Memory B cell (primary cell): ENCODE measurements around the gene OXTR.

Experiments used
- ATAC-seq: fragments of 150-1000 bp; cut with Tn5 transposase; 2 replicates; pipeline ENCODE4 v1.10.0; 2021; ENCODE audit warnings: low read depth, mild to moderate bottlenecking, moderate library complexity
- DNase-seq, 2 donors: peaks; one replicate each; pipeline ENCODE4 v3.0.0; 2022; ENCODE audit warnings: low spot score in 2 of 2
- H3K27ac Mint-ChIP-seq: one replicate; pipeline ENCODE4 v1.8.0; 2022; ENCODE audit warnings: mild to moderate bottlenecking, moderate library complexity, mixed read lengths
- H3K27me3 Mint-ChIP-seq: one replicate; pipeline ENCODE4 v1.8.0; 2022; ENCODE audit warnings: mixed read lengths
- H3K36me3 Mint-ChIP-seq: one replicate; pipeline ENCODE4 v1.8.0; 2022; ENCODE audit warnings: mild to moderate bottlenecking, mixed read lengths
- H3K4me1 Mint-ChIP-seq: one replicate; pipeline ENCODE4 v1.8.0; 2022; ENCODE audit warnings: mixed read lengths
- H3K4me3 Mint-ChIP-seq: one replicate; pipeline ENCODE4 v1.8.0; 2022; ENCODE audit warnings: mild to moderate bottlenecking, moderate library complexity, mixed read lengths
- H3K9me3 Mint-ChIP-seq: one replicate; pipeline ENCODE4 v1.8.0; 2022; ENCODE audit warnings: mixed read lengths

The OXTR gene

GRCh38 chr3:8743021-8743601, 26.3 kb downstream of the OXTR start:
- H3K27me3 Mint-ChIP-seq: peaks cover 12% of the 10 kb centered on the region
- ATAC-seq: no peak
- H3K4me1 Mint-ChIP-seq: no peaks in the 10 kb centered on the region
- no peak for DNase-seq
- no peak overlapping the region for H3K4me3 Mint-ChIP-seq
- no peak overlapping the region for H3K27ac Mint-ChIP-seq
- no peaks in the 10 kb centered on the region for H3K36me3 Mint-ChIP-seq
- no peaks in the 10 kb centered on the region for H3K9me3 Mint-ChIP-seq

DNA sequence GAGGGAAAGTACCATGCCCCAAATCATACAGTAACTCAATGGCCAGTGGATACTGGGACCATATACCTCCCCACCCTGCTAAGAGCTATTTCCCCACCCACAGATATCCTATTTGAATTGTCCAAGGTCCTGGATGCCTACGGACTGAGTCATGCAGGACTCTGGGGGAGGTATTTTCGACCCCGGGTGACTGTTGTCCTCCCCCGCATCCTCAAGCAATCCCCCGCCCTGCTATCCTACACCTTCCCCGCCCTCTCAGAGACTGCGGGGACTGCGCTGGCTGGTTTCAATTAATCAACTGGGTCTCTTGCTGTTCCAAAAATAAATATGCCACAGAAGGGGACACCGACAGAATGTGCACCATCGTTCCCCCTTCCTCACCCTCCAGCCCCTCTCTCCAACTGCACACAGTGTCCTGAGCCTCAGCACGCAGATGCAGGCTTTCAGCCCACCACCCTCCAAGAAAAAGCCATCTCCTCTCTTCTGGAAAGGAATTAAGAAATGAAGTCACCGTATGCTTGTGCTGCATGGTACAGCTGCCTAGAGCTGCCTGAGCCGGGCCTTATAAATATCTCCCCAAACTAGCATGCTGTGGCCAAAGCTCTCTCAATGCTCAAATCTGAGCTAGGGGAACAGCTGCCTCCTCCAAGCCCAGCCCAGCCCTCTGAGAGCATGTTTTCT, 27.7 kb downstream of the OXTR start:
- no peaks in the 10 kb centered on the region for H3K9me3 Mint-ChIP-seq
- peaks cover 13% of the 10 kb centered on the region for H3K27me3 Mint-ChIP-seq
- H3K4me1 Mint-ChIP-seq: no peaks in the 10 kb centered on the region
- H3K4me3 Mint-ChIP-seq: no peak overlapping the region
- no peak overlapping the region for H3K27ac Mint-ChIP-seq
- no peak for ATAC-seq
- DNase-seq: no peak
- no peaks in the 10 kb centered on the region for H3K36me3 Mint-ChIP-seq

DNA sequence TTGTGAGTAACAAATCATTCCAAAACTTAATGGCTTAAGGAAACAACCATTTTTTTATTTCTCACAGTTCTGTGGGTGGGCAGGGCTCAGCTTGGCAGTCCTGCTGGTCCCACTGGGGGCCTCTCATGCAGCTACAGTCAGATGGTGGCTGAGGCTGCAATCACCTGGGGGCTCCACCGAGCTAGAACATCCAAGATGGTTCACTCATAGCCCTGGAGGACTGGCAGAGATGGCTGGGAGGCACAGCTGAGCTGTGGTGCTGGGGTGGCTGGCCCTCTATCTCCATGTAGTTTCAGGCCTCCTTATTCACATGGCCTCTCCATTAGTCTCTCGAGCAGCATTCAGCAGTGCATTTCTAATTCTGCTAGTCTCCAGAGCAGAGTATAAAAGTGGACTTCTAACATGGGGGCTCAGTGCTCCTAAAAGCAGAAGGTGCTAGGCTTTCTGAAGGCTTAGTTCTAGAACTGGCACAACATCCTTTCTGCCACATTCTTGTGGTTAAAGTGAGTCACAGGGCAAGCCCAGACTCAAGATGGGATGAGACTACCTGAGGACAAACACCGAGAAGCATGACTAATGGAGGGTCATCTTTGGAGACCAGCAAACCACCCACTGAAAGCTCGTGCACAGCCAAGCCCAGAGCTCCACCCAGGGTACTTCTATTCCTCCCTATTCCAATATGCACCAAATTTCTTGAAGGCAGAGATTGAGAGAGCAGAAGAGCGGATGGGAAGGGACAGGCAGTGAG, 29.5 kb downstream of the OXTR start:
- ATAC-seq (no peak), DNase-seq (no peak)
- H3K4me1 Mint-ChIP-seq: no peaks in the 10 kb centered on the region
- no peaks in the 10 kb centered on the region for H3K36me3 Mint-ChIP-seq
- no peak overlapping the region for H3K27ac Mint-ChIP-seq
- H3K4me3 Mint-ChIP-seq: no peak overlapping the region
- no peaks in the 10 kb centered on the region for H3K9me3 Mint-ChIP-seq
- H3K27me3 Mint-ChIP-seq: peaks cover 16% of the 10 kb centered on the region

GRCh38 chr3:8738639-8739038, 30.8 kb downstream of the OXTR start:
- H3K4me1 Mint-ChIP-seq: no peaks in the 10 kb centered on the region

GRCh38 chr3:8737823-8738222, 31.6 kb downstream of the OXTR start:
- Mint-ChIP-seq H3K27ac (no peak overlapping the region), H3K4me1 (no peaks in the 10 kb centered on the region), H3K9me3 (no peaks in the 10 kb centered on the region), H3K36me3 (no peaks in the 10 kb centered on the region), H3K4me3 (no peak overlapping the region), H3K27me3 (peaks cover 17% of the 10 kb centered on the region)
- DNase-seq: no peak
- no peak for ATAC-seq

More at GRCh38 chr3:8738639-8739038, 30.8 kb downstream of the OXTR start:
- no peak overlapping the region for H3K4me3 Mint-ChIP-seq
- no peak overlapping the region for H3K27ac Mint-ChIP-seq
- peaks cover 17% of the 10 kb centered on the region for H3K27me3 Mint-ChIP-seq
- H3K36me3 Mint-ChIP-seq: no peaks in the 10 kb centered on the region
- no peak for ATAC-seq
- H3K9me3 Mint-ChIP-seq: no peaks in the 10 kb centered on the region
- DNase-seq: no peak

DNA sequence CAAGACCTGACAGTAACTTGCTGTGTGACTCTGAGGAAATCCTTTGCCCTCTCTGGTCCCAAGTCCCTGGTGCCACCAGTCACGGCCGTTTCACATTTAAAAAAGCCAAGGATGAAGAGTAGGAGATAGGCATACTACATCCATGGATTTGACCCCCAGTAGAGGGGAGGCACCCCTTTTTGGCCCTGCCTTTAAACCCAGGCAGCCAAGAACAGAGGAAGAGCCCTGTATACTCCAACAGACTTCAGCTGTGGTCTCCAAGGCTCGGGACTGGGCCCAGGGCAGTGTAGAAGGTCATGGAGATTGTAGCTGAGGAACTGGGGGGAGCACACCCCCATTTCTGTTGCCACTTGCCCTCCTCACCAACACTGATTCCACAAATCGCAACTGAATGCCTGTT, 32.1 kb downstream of the OXTR start:
- DNase-seq (no peak), ATAC-seq (no peak)
- Mint-ChIP-seq H3K9me3 (no peaks in the 10 kb centered on the region), H3K4me1 (no peaks in the 10 kb centered on the region), H3K36me3 (no peaks in the 10 kb centered on the region), H3K27ac (no peak overlapping the region), H3K4me3 (no peak overlapping the region), H3K27me3 (peaks cover 15% of the 10 kb centered on the region)

DNA sequence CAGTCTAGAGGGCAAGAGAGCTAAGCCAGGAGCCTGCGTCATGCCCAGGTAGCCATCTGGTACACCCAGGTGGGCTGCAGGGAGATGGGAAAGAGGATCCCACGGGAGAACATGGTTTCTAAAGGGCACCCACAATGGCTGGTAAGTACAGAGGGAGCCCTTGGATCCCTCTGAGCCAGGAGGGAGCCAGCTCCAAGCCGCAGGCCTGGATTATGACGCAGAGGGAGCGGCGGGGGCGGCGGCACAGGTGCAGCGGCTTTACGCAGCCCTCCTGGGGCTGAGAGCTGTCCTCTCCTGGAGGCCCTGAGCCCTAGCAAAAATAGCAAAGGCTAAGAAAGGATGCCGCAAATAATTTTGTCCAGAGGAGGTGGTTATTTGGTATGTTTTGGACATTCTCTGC, 33.0 kb downstream of the OXTR start:
- no peak for DNase-seq
- Mint-ChIP-seq H3K27me3 (peaks cover 10% of the 10 kb centered on the region), H3K4me1 (no peaks in the 10 kb centered on the region), H3K27ac (no peak overlapping the region), H3K9me3 (no peaks in the 10 kb centered on the region), H3K4me3 (no peak overlapping the region), H3K36me3 (no peaks in the 10 kb centered on the region)
- no peak for ATAC-seq

- H3K27me3 Mint-ChIP-seq: peaks cover 10% of the 10 kb centered on the region
- ATAC-seq: no peak
- no peak overlapping the region for H3K27ac Mint-ChIP-seq
- H3K9me3 Mint-ChIP-seq: no peaks in the 10 kb centered on the region
- no peaks in the 10 kb centered on the region for H3K4me1 Mint-ChIP-seq
- no peak overlapping the region for H3K4me3 Mint-ChIP-seq
- no peaks in the 10 kb centered on the region for H3K36me3 Mint-ChIP-seq
- no peak for DNase-seq
Observed at GRCh38 chr3:8734908-8735307, 34.5 kb downstream of the OXTR start.

GRCh38 chr3:8734137-8734878, 35.1 kb downstream of the OXTR start:
- ATAC-seq: no peak
- Mint-ChIP-seq H3K27me3 (peaks cover 10% of the 10 kb centered on the region), H3K4me1 (no peaks in the 10 kb centered on the region), H3K36me3 (no peaks in the 10 kb centered on the region), H3K9me3 (no peaks in the 10 kb centered on the region), H3K4me3 (no peak overlapping the region), H3K27ac (no peak overlapping the region)
- DNase-seq: no peak

DNA sequence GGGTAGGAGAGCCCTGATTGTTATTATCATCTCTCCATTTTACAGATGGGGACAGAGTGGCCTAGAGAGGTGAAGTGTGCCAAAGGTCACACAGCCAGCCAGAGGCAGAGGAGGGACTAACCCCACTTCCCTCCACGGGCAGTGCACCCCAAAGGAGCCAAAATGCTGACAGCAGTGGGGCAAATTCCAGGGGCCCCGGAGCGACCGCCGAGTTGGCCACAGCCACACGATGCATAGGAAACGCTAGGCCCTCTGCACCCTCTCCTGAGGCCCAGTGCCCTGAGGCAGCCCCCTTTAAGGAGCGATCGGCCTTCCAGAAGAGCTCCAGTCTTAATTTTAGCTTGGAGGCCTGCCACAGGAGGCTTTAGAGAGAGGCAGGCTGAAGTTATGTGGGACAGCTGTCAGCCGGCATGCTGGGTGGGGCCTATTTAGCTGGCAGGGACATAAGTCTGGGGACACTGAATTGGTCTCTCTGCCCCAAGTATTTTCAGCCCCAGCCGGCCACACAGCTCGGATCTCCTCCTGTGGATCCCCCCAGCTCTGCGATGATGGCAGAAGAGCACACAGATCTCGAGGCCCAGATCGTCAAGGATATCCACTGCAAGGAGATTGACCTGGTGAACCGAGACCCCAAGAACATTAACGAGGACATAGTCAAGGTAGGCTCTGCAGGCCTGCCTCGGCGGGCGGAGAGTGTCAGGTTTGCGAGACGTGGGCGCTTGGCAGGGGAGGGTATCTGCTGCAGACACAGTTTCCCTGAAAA, 35.9 kb downstream of the OXTR start, which contains the start of gene CAV3:
TSS of gene CAV3 (plus strand) at position 471 of the 763 bp plus-strand sequence. CDS start at position 546, 75 bp downstream.
- peaks cover 13% of the 10 kb centered on the region for H3K27me3 Mint-ChIP-seq
- DNase-seq (no peak), ATAC-seq (no peak)
- no peak within 1 kb of the TSS for H3K4me3 Mint-ChIP-seq
- no peaks in the 10 kb centered on the region for H3K9me3 Mint-ChIP-seq
- H3K27ac Mint-ChIP-seq: no peak within 1 kb of the TSS
- no peaks in the 10 kb centered on the region for H3K36me3 Mint-ChIP-seq
- no peaks in the 10 kb centered on the region for H3K4me1 Mint-ChIP-seq

DNA sequence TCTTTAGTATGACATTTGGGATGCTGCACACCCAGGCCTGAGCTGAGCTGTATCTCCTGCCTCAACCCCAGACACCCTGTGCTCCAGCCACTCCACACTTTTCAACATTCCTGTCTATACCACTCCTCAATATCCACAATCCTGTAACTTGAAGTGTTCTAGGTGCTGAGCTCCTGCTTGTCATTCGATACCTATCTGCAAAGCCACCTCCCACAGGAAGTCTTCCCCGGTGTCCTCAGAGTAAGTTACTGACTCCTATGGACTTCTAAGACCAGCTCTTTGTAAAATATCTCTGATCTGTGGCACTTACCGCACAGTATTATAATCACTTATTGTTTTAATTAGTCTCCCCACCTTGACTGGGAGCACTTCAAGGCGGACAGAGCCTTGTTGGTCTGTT, 37.0 kb downstream of the OXTR start:
- Mint-ChIP-seq H3K27ac (no peak overlapping the region), H3K27me3 (peaks cover 9% of the 10 kb centered on the region), H3K4me1 (no peaks in the 10 kb centered on the region), H3K9me3 (no peaks in the 10 kb centered on the region), H3K36me3 (no peaks in the 10 kb centered on the region), H3K4me3 (no peak overlapping the region)
- DNase-seq (no peak), ATAC-seq (no peak)

DNA sequence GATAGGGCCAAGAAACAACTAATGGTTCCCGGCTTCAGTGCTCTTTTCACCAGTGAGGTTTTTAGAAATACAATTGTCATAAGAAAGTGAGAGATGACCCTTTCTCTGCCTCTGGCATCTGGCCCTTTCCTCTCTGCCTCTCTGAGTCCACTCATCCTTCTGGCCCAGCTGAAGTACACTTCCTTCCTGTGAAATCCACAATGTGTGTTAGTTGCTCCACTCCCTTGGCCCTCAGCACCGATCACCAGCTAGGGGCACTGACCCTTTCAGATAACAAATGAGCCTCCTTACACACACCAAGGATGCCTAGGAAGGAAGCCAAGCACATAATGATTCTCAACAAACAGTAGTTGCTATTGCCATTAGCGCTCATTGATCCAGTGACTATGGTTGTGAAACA, 38.8 kb downstream of the OXTR start:
- peaks cover 8% of the 10 kb centered on the region for H3K27me3 Mint-ChIP-seq
- H3K4me3 Mint-ChIP-seq: no peak overlapping the region
- no peak for ATAC-seq
- H3K27ac Mint-ChIP-seq: no peak overlapping the region
- H3K36me3 Mint-ChIP-seq: no peaks in the 10 kb centered on the region
- peaks cover 4% of the 10 kb centered on the region for H3K9me3 Mint-ChIP-seq
- DNase-seq: no peak
- H3K4me1 Mint-ChIP-seq: no peaks in the 10 kb centered on the region

DNA sequence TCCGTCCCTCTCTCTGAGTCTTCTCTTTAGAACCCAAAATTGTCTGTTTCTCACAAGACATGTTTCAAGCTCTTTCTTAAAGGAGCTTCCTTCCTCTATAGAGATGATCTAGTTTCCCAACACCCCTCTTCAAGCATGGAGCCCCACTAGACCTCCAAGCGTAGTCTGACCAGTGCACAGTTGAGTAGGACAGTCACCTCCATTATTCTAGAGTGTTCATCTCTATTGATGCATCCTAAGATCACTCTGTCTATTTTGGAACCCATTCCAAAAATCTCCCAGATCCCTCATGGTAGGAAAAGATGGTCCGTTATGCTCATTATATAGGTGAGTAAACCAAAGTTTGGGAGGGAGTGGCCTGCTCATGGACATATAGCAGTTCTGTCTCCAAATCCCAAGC, 39.9 kb downstream of the OXTR start:
- Mint-ChIP-seq H3K9me3 (peaks cover 4% of the 10 kb centered on the region), H3K4me3 (no peak overlapping the region), H3K36me3 (no peaks in the 10 kb centered on the region), H3K27ac (no peak overlapping the region), H3K27me3 (peaks cover 7% of the 10 kb centered on the region), H3K4me1 (no peaks in the 10 kb centered on the region)
- ATAC-seq (no peak), DNase-seq (no peak)
